Panc1 (cell line): ENCODE results near the gene FAM118A. TPM values are rescaled to one million over a fixed set of nuclear protein-coding genes. Genes with fewer than 3 reads are reported as not detected.

Experiments
- ATAC-seq: fragments of 200-7000 bp; cut with Tn5 transposase; 2 replicates; pipeline ENCODE4 v1.9.1; 2020; ENCODE audit warnings: mild to moderate bottlenecking, moderate library complexity
- BruUV-seq: library from RNA; stranded (reverse); fragments of 400-500 nt; replicated peaks from 2 replicates; lab custom pipeline; 2021; lab: Mats Ljungman, UMichigan
- CTCF ChIA-PET: fragments of 300-600 bp; sonication (Branson Sonifier 250); formaldehyde crosslinking; loops from one replicate; lab custom pipeline; 2022; ENCODE audit warnings: antibody characterized with exemption; lab: Charles Lee
- POLR2A ChIA-PET: fragments of 300-600 bp; sonication (Branson Sonifier 250); formaldehyde crosslinking; loops from one replicate; lab custom pipeline; 2022; ENCODE audit warnings: antibody characterized with exemption; lab: Charles Lee
- DNase-seq: peaks from one replicate; pipeline ENCODE4 v3.0.0-alpha.2; 2010; ENCODE audit warnings: low read depth, low spot score
- H3K27ac ChIP-seq: 2 replicates; pipeline ENCODE4 v1.5.1; 2011; ENCODE audit warnings: mild to moderate bottlenecking, low read length, inconsistent platforms
- H3K27me3 ChIP-seq: fragments of 200-500 bp; sonication (Bioruptor generic); 2 replicates; pipeline ENCODE4 v1.6.0; 2014; ENCODE audit warnings: low read length, inconsistent platforms; ENCODE audit not compliant: control insufficient read depth, insufficient read depth
- H3K36me3 ChIP-seq: fragments of 200-500 bp; sonication (Bioruptor generic); 2 replicates; pipeline ENCODE4 v1.5.1; 2014; ENCODE audit warnings: inconsistent platforms, mild to moderate bottlenecking, low read length, moderate library complexity; ENCODE audit not compliant: control insufficient read depth, insufficient read depth
- H3K4me1 ChIP-seq: 2 replicates; pipeline ENCODE4 v1.5.1; 2011; ENCODE audit warnings: inconsistent platforms, mild to moderate bottlenecking, low read length, moderate library complexity; ENCODE audit not compliant: control insufficient read depth, insufficient read depth
- H3K4me3 ChIP-seq, 2 experiments: 2 replicates each; pipeline ENCODE4 v1.5.1; 2011 to 2012; ENCODE audit warnings: low read depth in 2 of 2, low read length in 2 of 2, mild to moderate bottlenecking in 2 of 2, inconsistent platforms in 1 of 2, moderate library complexity in 1 of 2
- H3K9me3 ChIP-seq: fragments of 200-500 bp; sonication (Bioruptor generic); 2 replicates; pipeline ENCODE4 v1.5.1; 2014; ENCODE audit warnings: low read depth, mild to moderate bottlenecking, inconsistent platforms, low read length, moderate library complexity; ENCODE audit not compliant: control insufficient read depth, insufficient read depth
- CTCF ChIP-seq: fragments of 450-650 bp; IDR thresholded peaks from 2 replicates; pipeline ENCODE4 v1.5.1; 2017; ENCODE audit warnings: mild to moderate bottlenecking
- POLR2AphosphoS5 ChIP-seq: IDR thresholded peaks from 2 replicates; pipeline ENCODE4 v1.6.1; 2012; ENCODE audit warnings: mild to moderate bottlenecking, low read depth, low read length, moderate library complexity
- REST ChIP-seq, 2 experiments: IDR thresholded peaks; 2 replicates each; pipeline ENCODE4 v1.6.1; 2011 to 2012; ENCODE audit warnings: low read depth in 2 of 2, control low read depth in 1 of 2, low read length in 1 of 2, mild to moderate bottlenecking in 1 of 2, moderate library complexity in 1 of 2; ENCODE audit not compliant: insufficient read depth in 1 of 2
- SIN3A ChIP-seq: IDR thresholded peaks from 2 replicates; pipeline ENCODE4 v1.6.1; 2012; ENCODE audit warnings: low read depth, mild to moderate bottlenecking, low read length, moderate library complexity, borderline replicate concordance; ENCODE audit not compliant: insufficient read depth
- TCF7L2 ChIP-seq: IDR thresholded peaks from 2 replicates; pipeline ENCODE4 v1.6.1; 2011; ENCODE audit warnings: mild to moderate bottlenecking, low read depth, low read length, inconsistent platforms
- in situ Hi-C: cut with HindIII; loops from 2 replicates; pipeline ENCODE4 v1.10.0; 2016; ENCODE audit warnings: low sequenced_read_pairs, low pct_unique_long_range_greater_than_20kb
- intact Hi-C: fragments of 100-400 bp; cut with micrococcal nuclease; formaldehyde crosslinking; loops from one replicate; pipeline ENCODE4 v1.10.0; 2022; ENCODE audit not compliant: unreplicated experiment
- total RNA-seq: library from RNA; stranded (reverse); gene quantifications from one replicate; pipeline ENCODE4 v1.2.1, GENCODE V29; 2021; ENCODE audit not compliant: unreplicated experiment

Gene FAM118A
- total RNA-seq, 1 experiment from 2014 or later: 73.2 TPM

GRCh38 chr22:45310331-45310976 is 720 bp downstream of the FAM118A start:
- Histone ChIP-seq H3K27ac (peak overlapping the region; percentile 72), H3K4me1 (peaks cover 7% of the 10 kb centered on the region; the same call in 1 of the 2 replicates), H3K4me3 (peak overlapping the region; percentile 70 to 72), H3K9me3 (no peaks in the 10 kb centered on the region), H3K27me3 (no peaks in the 10 kb centered on the region), H3K36me3 (peaks cover 2% of the 10 kb centered on the region; the same call in 1 of the 2 replicates)
- intact Hi-C loops: no loop called here
- DNase-seq (no peak), ATAC-seq (no peak)
- POLR2A ChIA-PET: no interaction called here
- in situ Hi-C loops: no loop called here
- TF ChIP-seq SIN3A: no peak
- no peak for TF ChIP-seq REST (IDR thresholded peaks at IDR 0.05; ENCODE audit: insufficient read depth in 1 of 2, low read depth in 2 of 2, low read length in 1 of 2)
- no peak for TF ChIP-seq TCF7L2
- no peak for TF ChIP-seq CTCF
- no peak for TF ChIP-seq POLR2AphosphoS5
- CTCF ChIA-PET: no interaction called here
- no TSS peak for BruUV-seq

- in situ Hi-C loops (no loop called here), intact Hi-C loops (no loop called here)
- POLR2A ChIA-PET: no interaction called here
- no peak for TF ChIP-seq TCF7L2
- no peak for TF ChIP-seq CTCF
- TF ChIP-seq REST (IDR thresholded peaks at IDR 0.05; ENCODE audit: insufficient read depth in 1 of 2, low read depth in 2 of 2, low read length in 1 of 2): no peak
- no peak for TF ChIP-seq SIN3A
- no peak for TF ChIP-seq POLR2AphosphoS5
- peaks cover 2% of the 10 kb centered on the region; the same call in 1 of the 2 replicates for H3K36me3 ChIP-seq
- BruUV-seq: TSS peak; percentile 82
- DNase-seq (no peak), ATAC-seq (no peak)
- H3K9me3 ChIP-seq: no peaks in the 10 kb centered on the region
- no peaks in the 10 kb centered on the region for H3K27me3 ChIP-seq
- H3K27ac ChIP-seq: peak overlapping the region; percentile 72; the same call in 1 of the 2 replicates
- CTCF ChIA-PET: no interaction called here
- peaks cover 7% of the 10 kb centered on the region; the same call in 1 of the 2 replicates for H3K4me1 ChIP-seq
- H3K4me3 ChIP-seq: peak overlapping the region; percentile 70 to 72
Measured at GRCh38 chr22:45310977-45311531, 1.3 kb downstream of the FAM118A start.
